Endothelial cell of umbilical vein (primary cell): ENCODE measurements around the gene PLK5.

Experiments used
- JUN ChIP-seq: IDR thresholded peaks from 2 replicates; pipeline ENCODE4 v1.6.1; 2011; ENCODE audit warnings: borderline replicate concordance, low read depth; ENCODE audit not compliant: insufficient read length, insufficient read depth
- TF ChIP-seq, protein P1 (sequence below), 2 donors: IDR thresholded peaks; 1 replicate in 1 of 2; 2 replicates in 1 of 2; pipeline ENCODE4 v1.5.1; 2011; ENCODE audit warnings: low read length in 2 of 2, mild to moderate bottlenecking in 2 of 2, moderate library complexity in 2 of 2, control low read depth in 1 of 2, inconsistent platforms in 1 of 2, low read depth in 1 of 2; ENCODE audit not compliant: insufficient read depth in 1 of 2; ENCODE audit errors: extremely low read depth in 1 of 2

GRCh38 chr19:1531587-1531986 is 7.7 kb downstream of the PLK5 start:
- TF ChIP-seq, protein P1, sequence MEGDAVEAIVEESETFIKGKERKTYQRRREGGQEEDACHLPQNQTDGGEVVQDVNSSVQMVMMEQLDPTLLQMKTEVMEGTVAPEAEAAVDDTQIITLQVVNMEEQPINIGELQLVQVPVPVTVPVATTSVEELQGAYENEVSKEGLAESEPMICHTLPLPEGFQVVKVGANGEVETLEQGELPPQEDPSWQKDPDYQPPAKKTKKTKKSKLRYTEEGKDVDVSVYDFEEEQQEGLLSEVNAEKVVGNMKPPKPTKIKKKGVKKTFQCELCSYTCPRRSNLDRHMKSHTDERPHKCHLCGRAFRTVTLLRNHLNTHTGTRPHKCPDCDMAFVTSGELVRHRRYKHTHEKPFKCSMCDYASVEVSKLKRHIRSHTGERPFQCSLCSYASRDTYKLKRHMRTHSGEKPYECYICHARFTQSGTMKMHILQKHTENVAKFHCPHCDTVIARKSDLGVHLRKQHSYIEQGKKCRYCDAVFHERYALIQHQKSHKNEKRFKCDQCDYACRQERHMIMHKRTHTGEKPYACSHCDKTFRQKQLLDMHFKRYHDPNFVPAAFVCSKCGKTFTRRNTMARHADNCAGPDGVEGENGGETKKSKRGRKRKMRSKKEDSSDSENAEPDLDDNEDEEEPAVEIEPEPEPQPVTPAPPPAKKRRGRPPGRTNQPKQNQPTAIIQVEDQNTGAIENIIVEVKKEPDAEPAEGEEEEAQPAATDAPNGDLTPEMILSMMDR (IDR thresholded peaks at IDR 0.05; ENCODE audit: extremely low read depth in 1 of 2, insufficient read depth in 1 of 2, low read depth in 1 of 2, low read length in 2 of 2): no peak
- TF ChIP-seq JUN: no peak
